ENCODE data around the gene MAML3. TPM values are rescaled to one million over a fixed set of nuclear protein-coding genes. Genes with fewer than 3 reads are reported as not detected.

MAML3 gene
- polyA plus RNA-seq, 1 donor (not counting 4 experiments of a cell fraction or from before 2014, with no cell fraction given): 0.68 TPM

GRCh38 chr4:139753686-139754085 is 400.3 kb downstream of the MAML3 start:
- FAIRE-seq: no peak
- no peaks in the 10 kb centered on the region for H3K4me1 ChIP-seq (ENCODE audit: control insufficient read depth, extremely low read depth, insufficient read depth, low read length)

GRCh38 chr4:139749835-139750498 is 404.0 kb downstream of the MAML3 start:
- no peak for DNase-seq (ENCODE audit: low read depth, low spot score)
- no peak for FAIRE-seq
- H3K27me3 ChIP-seq (ENCODE audit: control insufficient read depth, extremely low read depth, insufficient read depth, low read length): no peaks in the 10 kb centered on the region
- H3K9me1 ChIP-seq (ENCODE audit: control insufficient read depth, extremely low read depth, insufficient read depth, low read length): no peaks in the 10 kb centered on the region
- no peak overlapping the region for H2AFZ ChIP-seq (ENCODE audit: control insufficient read depth, low read length)
- H3K4me2 ChIP-seq (ENCODE audit: control insufficient read depth, extremely low read depth, insufficient read depth, low read depth, low read length): no peak overlapping the region
- no peaks in the 10 kb centered on the region for H3K9me3 ChIP-seq (ENCODE audit: control insufficient read depth, low read depth, low read length)
- no peaks in the 10 kb centered on the region for H4K20me1 ChIP-seq (ENCODE audit: control insufficient read depth, extremely low read depth, insufficient read depth, low read length)
- H3K79me2 ChIP-seq (ENCODE audit: control insufficient read depth, insufficient read depth, low read length): no peaks in the 10 kb centered on the region
- dilution Hi-C loops (cut with MboI; ENCODE audit: extremely low pct_ligation_motif_present, low sequenced_read_pairs): no loop called here
- TF ChIP-seq EZH2 (IDR thresholded peaks at IDR 0.05; ENCODE audit: low read length): no peak
- no peak for TF ChIP-seq CTCF (optimal IDR thresholded peaks at IDR 0.05 in 1 of 3, IDR thresholded peaks at IDR 0.05 in 1 of 3, conservative IDR thresholded peaks at IDR 0.05 in 1 of 3; ENCODE audit: extremely low read depth in 1 of 3, insufficient read depth in 2 of 3, low read length in 3 of 3)
- H3K4me1 ChIP-seq (ENCODE audit: control insufficient read depth, extremely low read depth, insufficient read depth, low read length): no peaks in the 10 kb centered on the region
- H3K4me3 ChIP-seq (ENCODE audit: control insufficient read depth in 2 of 3, extremely low read depth in 1 of 3, insufficient read depth in 2 of 3, low read depth in 1 of 3, low read length in 3 of 3): no peak overlapping the region
- no peak overlapping the region for H3K27ac ChIP-seq (ENCODE audit: control insufficient read depth, insufficient read depth, low read length)
- H3K36me3 ChIP-seq (ENCODE audit: control insufficient read depth in 2 of 2, extremely low read depth in 1 of 2, insufficient read depth in 2 of 2, low read length in 2 of 2): no peaks in the 10 kb centered on the region
- no peak overlapping the region for H3K9ac ChIP-seq (ENCODE audit: control insufficient read depth, extremely low read depth, insufficient read depth, low read length)

More at GRCh38 chr4:139753686-139754085, 400.3 kb downstream of the MAML3 start:
- Histone ChIP-seq H4K20me1 (ENCODE audit: control insufficient read depth, extremely low read depth, insufficient read depth, low read length) (no peaks in the 10 kb centered on the region), H3K27ac (ENCODE audit: control insufficient read depth, insufficient read depth, low read length) (no peak overlapping the region), H3K27me3 (ENCODE audit: control insufficient read depth, extremely low read depth, insufficient read depth, low read length) (no peaks in the 10 kb centered on the region), H2AFZ (ENCODE audit: control insufficient read depth, low read length) (no peak overlapping the region), H3K9ac (ENCODE audit: control insufficient read depth, extremely low read depth, insufficient read depth, low read length) (no peak overlapping the region), H3K36me3 (ENCODE audit: control insufficient read depth in 2 of 2, extremely low read depth in 1 of 2, insufficient read depth in 2 of 2, low read length in 2 of 2) (no peaks in the 10 kb centered on the region), H3K9me3 (ENCODE audit: control insufficient read depth, low read depth, low read length) (no peaks in the 10 kb centered on the region), H3K79me2 (ENCODE audit: control insufficient read depth, insufficient read depth, low read length) (no peaks in the 10 kb centered on the region), H3K9me1 (ENCODE audit: control insufficient read depth, extremely low read depth, insufficient read depth, low read length) (no peaks in the 10 kb centered on the region), H3K4me3 (ENCODE audit: control insufficient read depth in 2 of 3, extremely low read depth in 1 of 3, insufficient read depth in 2 of 3, low read depth in 1 of 3, low read length in 3 of 3) (no peak overlapping the region), H3K4me2 (ENCODE audit: control insufficient read depth, extremely low read depth, insufficient read depth, low read depth, low read length) (no peak overlapping the region)
- no peak for TF ChIP-seq CTCF (optimal IDR thresholded peaks at IDR 0.05 in 1 of 3, IDR thresholded peaks at IDR 0.05 in 1 of 3, conservative IDR thresholded peaks at IDR 0.05 in 1 of 3; ENCODE audit: extremely low read depth in 1 of 3, insufficient read depth in 2 of 3, low read length in 3 of 3)
- TF ChIP-seq EZH2 (IDR thresholded peaks at IDR 0.05; ENCODE audit: low read length): no peak
- dilution Hi-C loops (cut with MboI; ENCODE audit: extremely low pct_ligation_motif_present, low sequenced_read_pairs): no loop called here
- no peak for DNase-seq (ENCODE audit: low read depth, low spot score)
